Left lung (tissue), 10 donors: Measurements from ENCODE around the gene ARRB2. TPM values are rescaled to one million over a fixed set of nuclear protein-coding genes. Genes with fewer than 3 reads are reported as not detected.
"Not testable (repeated sequence)": the region's sequence is repeated elsewhere in the genome, so short reads cannot be mapped to it uniquely, and the experiment has no call there.

Source experiments
- ATAC-seq: fragments of 200-7000 bp; cut with Tn5 transposase; one replicate; pipeline ENCODE4 v1.9.1; 2020; ENCODE audit warnings: moderate library complexity
- DNase-seq, 4 donors: peaks; one replicate each; pipeline ENCODE4 v3.0.0-alpha.2; 2013 to 2020
- H3K27ac ChIP-seq, 2 donors: fragments of 200-600 bp; sonication (generic) in 1 of 2; one replicate each; pipeline versions ENCODE4 v1.5.0 to v1.8.0; 2020 to 2021
- H3K27me3 ChIP-seq, 2 donors: fragments of 200-600 bp; sonication (generic) in 1 of 2; one replicate each; pipeline versions ENCODE4 v1.5.0 to v1.8.0; 2020 to 2021
- H3K36me3 ChIP-seq, 2 donors: fragments of 200-600 bp; sonication (generic) in 1 of 2; one replicate each; pipeline versions ENCODE4 v1.5.0 to v1.8.0; 2020 to 2021
- H3K4me1 ChIP-seq, 2 donors: fragments of 200-600 bp; one replicate each; pipeline ENCODE4 v1.8.0; 2021
- H3K4me3 ChIP-seq, 2 donors: fragments of 200-600 bp; sonication (generic) in 1 of 2; one replicate each; pipeline versions ENCODE4 v1.5.0 to v1.8.0; 2020 to 2021; ENCODE audit warnings: mild to moderate bottlenecking in 1 of 2
- H3K9me3 ChIP-seq, 2 donors: fragments of 200-600 bp; sonication (generic) in 1 of 2; one replicate each; pipeline versions ENCODE4 v1.5.0 to v1.8.0; 2020 to 2021
- intact Hi-C, 2 donors: fragments of 100-400 bp; cut with DNase I; formaldehyde crosslinking; loops; one replicate each; pipeline versions ENCODE4 v1.11.2 to v1.14.2; 2022
- polyA plus RNA-seq, 6 donors: library from polyadenylated mRNA; unstranded; fragments of 120-200 nt; gene quantifications; one replicate each; pipeline ENCODE4 v1.2.1, GENCODE V29; 2013; ENCODE audit not compliant: insufficient read length in 6 of 6
- total RNA-seq, 2 donors: library from RNA; stranded (reverse); fragmentation: NEBNext Ultra II Directional; extraction: Animal tissue kit (Norgen Biotek cat#: 25700); gene quantifications; one replicate each; pipeline ENCODE4 v1.2.1, GENCODE V29; 2021
- TF ChIP-seq, protein P1 (sequence below), 2 donors: fragments of 200-600 bp; sonication (generic) in 1 of 2; IDR thresholded peaks; one replicate each; pipeline versions ENCODE4 v1.5.0 to v1.8.0; 2021; ENCODE audit warnings: antibody characterized with exemption in 2 of 2
- donor health status: DM: no; HTN: yes; CAD: no.
- donor health status: DM: no; HTN: no; CAD: no.

Gene ARRB2
- total and polyA plus RNA-seq, 8 donors, result 41.3 to 240 (median 48.9) TPM

DNA sequence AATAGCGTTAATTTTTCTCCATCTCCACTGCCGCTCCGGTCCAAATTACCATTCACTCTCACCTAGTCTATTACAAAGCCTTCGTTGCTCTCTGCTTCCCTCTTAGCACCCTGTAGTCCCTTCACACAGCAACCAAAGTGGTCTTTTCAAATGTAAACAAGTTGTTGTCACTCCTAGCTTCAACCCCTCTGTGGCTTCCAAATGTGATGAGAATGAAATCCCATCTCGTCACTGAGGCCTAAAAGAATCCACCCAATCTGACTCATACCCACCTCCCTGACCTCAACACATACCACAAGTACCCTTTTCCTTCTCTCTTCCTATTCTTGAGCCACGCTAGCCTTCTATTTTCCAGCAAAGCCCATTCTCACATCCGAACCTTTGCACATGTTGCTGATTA is 4.3 kb upstream of the ARRB2 start:
- no peaks in the 10 kb centered on the region for H3K9me3 ChIP-seq
- H3K27ac ChIP-seq, result no peak overlapping the region
- H3K27me3 ChIP-seq, result no peaks in the 10 kb centered on the region
- no peak for ATAC-seq
- DNase-seq, result no peak
- TF ChIP-seq, protein P1, sequence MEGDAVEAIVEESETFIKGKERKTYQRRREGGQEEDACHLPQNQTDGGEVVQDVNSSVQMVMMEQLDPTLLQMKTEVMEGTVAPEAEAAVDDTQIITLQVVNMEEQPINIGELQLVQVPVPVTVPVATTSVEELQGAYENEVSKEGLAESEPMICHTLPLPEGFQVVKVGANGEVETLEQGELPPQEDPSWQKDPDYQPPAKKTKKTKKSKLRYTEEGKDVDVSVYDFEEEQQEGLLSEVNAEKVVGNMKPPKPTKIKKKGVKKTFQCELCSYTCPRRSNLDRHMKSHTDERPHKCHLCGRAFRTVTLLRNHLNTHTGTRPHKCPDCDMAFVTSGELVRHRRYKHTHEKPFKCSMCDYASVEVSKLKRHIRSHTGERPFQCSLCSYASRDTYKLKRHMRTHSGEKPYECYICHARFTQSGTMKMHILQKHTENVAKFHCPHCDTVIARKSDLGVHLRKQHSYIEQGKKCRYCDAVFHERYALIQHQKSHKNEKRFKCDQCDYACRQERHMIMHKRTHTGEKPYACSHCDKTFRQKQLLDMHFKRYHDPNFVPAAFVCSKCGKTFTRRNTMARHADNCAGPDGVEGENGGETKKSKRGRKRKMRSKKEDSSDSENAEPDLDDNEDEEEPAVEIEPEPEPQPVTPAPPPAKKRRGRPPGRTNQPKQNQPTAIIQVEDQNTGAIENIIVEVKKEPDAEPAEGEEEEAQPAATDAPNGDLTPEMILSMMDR (IDR thresholded peaks at IDR 0.05), result no peak
- H3K36me3 ChIP-seq, result no peaks in the 10 kb centered on the region
- intact Hi-C loops, result loop anchor here in 1 of 2 donors (10.0 kb wide), 1 partner anchor 189 kb away; the partner anchor contains the start of gene C17orf107
- H3K4me3 ChIP-seq, result no peak overlapping the region
- peaks cover 9 to 40% of the 10 kb centered on the region in 2 donors for H3K4me1 ChIP-seq

DNA sequence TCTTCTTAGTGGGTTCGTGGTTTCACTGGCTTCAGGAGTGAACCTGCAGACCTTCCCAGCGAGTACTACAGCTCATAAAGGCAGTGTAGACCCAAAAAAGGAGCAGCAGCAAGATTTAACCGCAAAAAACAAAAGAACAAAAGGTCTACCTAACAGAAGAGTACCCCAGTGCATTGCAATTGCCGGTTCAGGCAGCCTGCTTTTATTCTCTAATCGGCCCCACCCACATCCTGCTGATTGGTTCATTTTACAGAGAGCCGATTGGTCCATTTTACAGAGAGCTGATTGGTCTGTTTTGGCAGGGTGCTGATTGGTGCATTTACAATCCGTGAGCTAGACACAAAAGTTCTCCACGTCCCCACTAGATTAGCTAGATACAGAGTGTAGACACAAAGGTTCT is 2.0 kb upstream of the ARRB2 start:
- intact Hi-C loops, result loop anchor here in 1 of 2 donors (10.0 kb wide), 1 partner anchor 186 kb away; the partner anchor contains the start of gene C17orf107
- H3K27ac ChIP-seq, result no peak overlapping the region
- ATAC-seq, result no peak

DNA sequence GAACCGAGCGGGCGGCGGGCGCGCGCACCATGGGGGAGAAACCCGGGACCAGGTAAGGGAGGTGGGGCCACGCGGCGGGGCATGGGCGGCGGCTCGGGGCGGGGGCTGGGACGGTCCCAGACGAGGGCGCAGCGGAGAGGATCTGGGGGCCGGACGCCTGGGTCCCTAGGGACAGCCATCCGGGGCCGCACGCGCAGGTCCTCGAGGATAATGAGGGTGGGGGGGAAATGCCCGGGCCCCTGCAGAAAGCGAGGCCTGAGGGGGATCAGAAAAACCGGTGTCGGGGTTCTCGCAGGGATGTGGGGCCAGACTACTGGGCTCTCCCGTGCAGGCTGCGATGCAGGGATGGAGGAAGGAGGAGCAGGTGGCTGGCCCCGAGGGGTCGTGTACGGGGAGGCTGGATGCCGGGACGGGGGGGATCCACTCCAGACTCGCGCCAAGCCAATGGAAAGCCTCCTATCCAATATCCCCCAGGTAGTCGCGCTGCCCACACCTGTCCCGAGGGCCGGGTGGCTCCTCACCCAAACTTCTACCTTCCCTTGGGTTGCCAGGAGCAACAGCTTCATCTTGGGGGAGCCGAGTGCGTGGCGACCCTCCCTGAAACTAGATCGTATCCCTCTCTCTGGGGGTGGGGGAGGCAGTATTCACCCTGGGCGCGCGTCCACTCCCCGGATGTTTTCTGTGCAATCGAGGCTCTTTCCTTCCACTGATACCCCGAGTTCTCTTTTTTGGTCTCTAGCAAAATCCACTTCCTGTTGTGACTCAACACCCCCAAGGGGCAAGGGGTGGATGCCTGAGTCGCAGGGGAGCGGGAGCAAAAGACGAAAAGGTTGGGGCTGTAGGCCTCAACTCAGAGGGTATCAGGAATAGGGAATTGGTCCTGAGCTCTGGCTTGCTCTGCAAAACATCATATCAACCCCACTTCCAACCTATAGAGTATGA is 532 bp downstream of the ARRB2 start:
- H3K4me3 ChIP-seq, result peak overlapping the region; percentile 61 to 88
- TF ChIP-seq, protein P1 (IDR thresholded peaks at IDR 0.05), result no peak
- ATAC-seq (peak; percentile 1), DNase-seq (peak in 2 of 4 donors; percentile 50 to 86)
- H3K9me3 ChIP-seq, result no peaks in the 10 kb centered on the region
- intact Hi-C loops, result no loop called here
- H3K36me3 ChIP-seq, result peaks cover 0 to 13% of the 10 kb centered on the region in 2 donors
- peak overlapping the region; percentile 91 to 98 for H3K27ac ChIP-seq
- no peaks in the 10 kb centered on the region for H3K27me3 ChIP-seq
- peaks cover 17 to 60% of the 10 kb centered on the region in 2 donors for H3K4me1 ChIP-seq

More for the DNA sequence above, 2.0 kb upstream of the ARRB2 start:
- Histone ChIP-seq H3K27me3 (no peaks in the 10 kb centered on the region), H3K4me3 (no peak overlapping the region), H3K4me1 (peaks cover 17 to 45% of the 10 kb centered on the region in 2 donors), H3K9me3 (no peaks in the 10 kb centered on the region), H3K36me3 (peaks cover 0 to 9% of the 10 kb centered on the region in 2 donors)
- no peak for DNase-seq
- TF ChIP-seq, protein P1 (IDR thresholded peaks at IDR 0.05), result no peak

DNA sequence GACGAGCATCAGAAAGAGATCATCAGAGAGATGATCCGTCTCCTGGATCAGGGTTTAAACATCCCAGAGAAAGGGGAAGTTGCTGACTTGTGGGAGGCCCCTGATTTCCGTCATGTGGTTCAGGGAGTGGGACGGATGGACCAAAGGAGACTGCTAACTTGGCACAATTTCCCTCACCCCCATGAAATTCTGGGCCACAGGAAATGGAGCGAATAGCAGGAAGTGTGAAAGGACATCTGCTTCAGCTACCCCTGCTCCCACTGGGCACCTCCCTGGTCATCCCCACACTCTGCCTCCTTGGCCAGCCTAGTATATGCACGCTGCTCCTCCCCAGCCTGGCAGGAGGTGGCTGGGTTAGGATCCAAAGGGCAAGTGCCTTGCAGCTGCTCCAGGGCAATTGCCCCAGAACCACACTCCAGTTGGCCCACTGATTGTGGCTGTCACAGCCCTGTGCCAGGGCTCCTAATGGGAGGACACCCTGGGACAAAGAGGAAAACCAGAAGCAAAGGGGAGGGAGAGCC is 1.3 kb downstream of the ARRB2 start:
- Histone ChIP-seq H3K4me1 (peaks cover 17 to 65% of the 10 kb centered on the region in 2 donors), H3K27me3 (no peaks in the 10 kb centered on the region), H3K27ac (peak overlapping the region; percentile 91 to 98), H3K9me3 (no peaks in the 10 kb centered on the region), H3K36me3 (peaks cover 0 to 20% of the 10 kb centered on the region in 2 donors), H3K4me3 (peak overlapping the region; percentile 61 to 88)
- ATAC-seq (peak; percentile 0), DNase-seq (peak in 1 of 4 donors; percentile 73)
- TF ChIP-seq, protein P1 (IDR thresholded peaks at IDR 0.05), result no peak
- intact Hi-C loops, result no loop called here

DNA sequence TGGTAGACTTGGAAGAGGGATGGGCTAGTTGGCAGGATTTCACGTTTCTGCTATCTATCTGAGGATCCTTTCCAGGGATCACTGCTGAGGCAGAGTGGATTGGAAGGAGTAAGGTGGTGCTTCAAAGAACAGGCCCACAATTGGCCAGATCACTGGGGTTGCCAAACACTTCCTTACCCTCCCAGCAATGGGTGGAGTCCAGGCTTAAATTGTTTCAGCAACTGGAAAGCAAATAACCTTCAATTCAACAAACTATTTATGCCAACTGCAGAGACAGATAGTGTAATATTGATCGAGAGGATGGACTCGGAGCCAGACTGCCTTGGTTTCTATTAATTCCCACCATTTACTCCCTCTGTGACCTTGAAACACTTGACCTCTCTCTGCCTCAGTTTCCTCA is 2.1 kb downstream of the ARRB2 start:
- TF ChIP-seq, protein P1 (IDR thresholded peaks at IDR 0.05), result no peak
- Histone ChIP-seq H3K27ac (peak overlapping the region; percentile 91 to 98), H3K9me3 (no peaks in the 10 kb centered on the region), H3K4me3 (peak overlapping the region in 1 of 2 donors; percentile 88), H3K4me1 (peaks cover 17 to 73% of the 10 kb centered on the region in 2 donors), H3K27me3 (no peaks in the 10 kb centered on the region), H3K36me3 (peaks cover 0 to 28% of the 10 kb centered on the region in 2 donors)
- ATAC-seq (no peak), DNase-seq (no peak)
- intact Hi-C loops, result no loop called here

DNA sequence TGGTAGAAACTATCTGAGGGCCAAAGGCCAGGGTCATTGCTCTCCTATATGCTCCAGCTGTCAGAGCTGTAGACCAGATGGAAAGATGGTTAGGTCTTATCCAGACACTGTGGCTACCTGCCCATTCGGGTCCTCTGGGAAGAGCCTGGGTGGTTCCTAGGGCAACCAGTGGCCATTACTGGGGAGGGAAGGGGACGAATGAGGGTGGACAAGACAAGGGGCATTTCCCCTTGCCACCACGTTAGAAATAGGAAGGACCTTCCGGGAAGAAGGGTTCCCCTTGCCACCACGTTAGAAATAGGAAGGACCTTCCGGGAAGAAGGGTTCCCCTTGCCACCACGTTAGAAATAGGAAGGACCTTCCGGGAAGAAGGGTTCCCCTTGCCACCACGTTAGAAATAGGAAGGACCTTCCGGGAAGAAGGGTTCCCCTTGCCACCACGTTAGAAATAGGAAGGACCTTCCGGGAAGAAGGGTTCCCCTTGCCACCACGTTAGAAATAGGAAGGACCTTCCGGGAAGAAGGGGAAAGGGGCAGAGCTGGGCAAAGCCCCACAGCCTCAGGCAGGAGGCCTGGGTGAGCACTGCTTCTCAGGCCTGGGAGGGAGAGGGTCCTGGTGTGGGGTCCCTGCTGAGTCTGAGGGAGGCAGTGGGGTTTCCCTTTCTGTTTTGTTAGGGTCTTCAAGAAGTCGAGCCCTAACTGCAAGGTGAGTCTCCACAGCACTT is 4.1 kb downstream of the ARRB2 start:
- H3K36me3 ChIP-seq, result peaks cover 0 to 48% of the 10 kb centered on the region in 2 donors
- peaks cover 17 to 79% of the 10 kb centered on the region in 2 donors for H3K4me1 ChIP-seq
- DNase-seq, H3K27me3 ChIP-seq, H3K9me3 ChIP-seq, intact Hi-C loops, ATAC-seq: not testable (repeated sequence)
- H3K27ac ChIP-seq, result peak overlapping the region in 1 of 2 donors; percentile 98
- H3K4me3 ChIP-seq, result peak overlapping the region in 1 of 2 donors; percentile 30
